GM19193 (cell line): ENCODE data around the gene RBM12.

ENCODE experiments used
- POLR2A ChIP-seq: IDR thresholded peaks from 4 replicates; pipeline ENCODE4 v1.6.1; 2011; ENCODE audit not compliant: insufficient read depth, insufficient read length; ENCODE audit errors: extremely low read depth

RBM12 gene

GRCh38 chr20:35637276-35637675 lies 27.4 kb downstream of the RBM12 start:
- TF ChIP-seq POLR2A, result no peak

GRCh38 chr20:35636095-35636494 lies 28.6 kb downstream of the RBM12 start:
- TF ChIP-seq POLR2A, result no peak

GRCh38 chr20:35635652-35636051 lies 29.0 kb downstream of the RBM12 start:
- TF ChIP-seq POLR2A, result no peak

- TF ChIP-seq POLR2A, result no peak
These were observed 32.1 kb downstream of the RBM12 start for GRCh38 chr20:35632539-35633115.

- no peak for TF ChIP-seq POLR2A
These were observed 34.1 kb downstream of the RBM12 start for GRCh38 chr20:35630636-35631035.

- TF ChIP-seq POLR2A, result no peak
These were observed 35.1 kb downstream of the RBM12 start for GRCh38 chr20:35629427-35630145.

- TF ChIP-seq POLR2A, result no peak
These were observed 37.6 kb downstream of the RBM12 start for GRCh38 chr20:35627121-35627520.

GRCh38 chr20:35626386-35627001 lies 38.2 kb downstream of the RBM12 start:
- no peak for TF ChIP-seq POLR2A

GRCh38 chr20:35625584-35626385 lies 38.9 kb downstream of the RBM12 start:
- TF ChIP-seq POLR2A, result no peak

- TF ChIP-seq POLR2A, result no peak
These were observed 43.1 kb downstream of the RBM12 start for GRCh38 chr20:35621560-35621946.

GRCh38 chr20:35620818-35621559 lies 43.7 kb downstream of the RBM12 start:
- TF ChIP-seq POLR2A, result no peak

GRCh38 chr20:35619196-35620095 lies 45.3 kb downstream of the RBM12 start:
- no peak for TF ChIP-seq POLR2A

- TF ChIP-seq POLR2A, result no peak
These were observed 46.2 kb downstream of the RBM12 start for GRCh38 chr20:35618263-35619131.
